ENCODE measurements around the gene S100A10.

S100A10 gene

DNA sequence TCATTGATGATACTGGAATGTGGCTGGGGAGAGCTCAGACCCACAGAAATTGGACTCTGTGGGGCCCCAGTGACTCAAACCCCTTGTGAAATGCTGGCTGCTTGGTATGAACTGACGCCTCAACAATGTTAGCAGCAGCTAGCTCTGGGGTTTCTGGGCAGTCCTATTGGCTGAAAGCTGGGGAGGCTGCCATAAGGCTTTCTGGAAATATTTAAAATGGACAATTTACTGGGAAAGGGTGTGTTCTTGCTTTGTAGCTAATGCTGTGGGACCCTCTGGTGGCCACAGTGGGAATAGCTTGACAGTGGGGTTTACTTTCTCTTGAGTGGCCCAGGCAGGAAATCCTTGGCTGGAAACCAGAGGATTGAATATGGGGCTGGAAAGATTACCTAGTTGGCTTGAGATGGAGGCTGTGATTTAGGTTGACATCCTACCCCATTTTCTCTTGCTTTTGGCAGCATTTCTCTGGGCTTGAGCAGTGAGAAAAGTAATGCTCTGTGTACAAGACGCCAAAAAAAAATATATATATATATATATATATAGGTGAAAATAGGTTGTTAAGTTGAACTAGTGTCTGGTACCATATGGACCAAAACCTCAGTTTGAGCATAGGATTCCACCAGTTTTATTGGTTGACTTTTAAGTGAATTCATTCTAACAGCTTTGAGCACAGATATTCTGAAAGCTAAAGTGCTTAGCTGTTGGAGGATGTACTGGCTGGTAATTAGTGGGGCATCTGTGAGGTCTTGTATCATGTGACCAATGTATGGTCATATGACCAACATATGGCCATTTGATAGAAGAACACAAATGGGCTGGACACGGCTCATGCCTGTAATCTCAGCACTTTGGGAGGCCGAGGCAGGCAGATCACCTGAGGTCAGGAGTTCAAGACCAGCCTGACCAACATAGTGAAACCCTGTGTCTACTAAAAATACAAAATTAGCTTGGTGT lies 8.2 kb upstream of the S100A10 start:
- peak; percentile 99 for DNase-seq (ENCODE audit: low read depth)
- no peak overlapping the region for H3K4me3 ChIP-seq (ENCODE audit: low read depth, low read length)
- TF ChIP-seq, protein P1, sequence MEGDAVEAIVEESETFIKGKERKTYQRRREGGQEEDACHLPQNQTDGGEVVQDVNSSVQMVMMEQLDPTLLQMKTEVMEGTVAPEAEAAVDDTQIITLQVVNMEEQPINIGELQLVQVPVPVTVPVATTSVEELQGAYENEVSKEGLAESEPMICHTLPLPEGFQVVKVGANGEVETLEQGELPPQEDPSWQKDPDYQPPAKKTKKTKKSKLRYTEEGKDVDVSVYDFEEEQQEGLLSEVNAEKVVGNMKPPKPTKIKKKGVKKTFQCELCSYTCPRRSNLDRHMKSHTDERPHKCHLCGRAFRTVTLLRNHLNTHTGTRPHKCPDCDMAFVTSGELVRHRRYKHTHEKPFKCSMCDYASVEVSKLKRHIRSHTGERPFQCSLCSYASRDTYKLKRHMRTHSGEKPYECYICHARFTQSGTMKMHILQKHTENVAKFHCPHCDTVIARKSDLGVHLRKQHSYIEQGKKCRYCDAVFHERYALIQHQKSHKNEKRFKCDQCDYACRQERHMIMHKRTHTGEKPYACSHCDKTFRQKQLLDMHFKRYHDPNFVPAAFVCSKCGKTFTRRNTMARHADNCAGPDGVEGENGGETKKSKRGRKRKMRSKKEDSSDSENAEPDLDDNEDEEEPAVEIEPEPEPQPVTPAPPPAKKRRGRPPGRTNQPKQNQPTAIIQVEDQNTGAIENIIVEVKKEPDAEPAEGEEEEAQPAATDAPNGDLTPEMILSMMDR (conservative IDR thresholded peaks at IDR 0.05; ENCODE audit: low read depth, low read length) = peak; percentile 98

DNA sequence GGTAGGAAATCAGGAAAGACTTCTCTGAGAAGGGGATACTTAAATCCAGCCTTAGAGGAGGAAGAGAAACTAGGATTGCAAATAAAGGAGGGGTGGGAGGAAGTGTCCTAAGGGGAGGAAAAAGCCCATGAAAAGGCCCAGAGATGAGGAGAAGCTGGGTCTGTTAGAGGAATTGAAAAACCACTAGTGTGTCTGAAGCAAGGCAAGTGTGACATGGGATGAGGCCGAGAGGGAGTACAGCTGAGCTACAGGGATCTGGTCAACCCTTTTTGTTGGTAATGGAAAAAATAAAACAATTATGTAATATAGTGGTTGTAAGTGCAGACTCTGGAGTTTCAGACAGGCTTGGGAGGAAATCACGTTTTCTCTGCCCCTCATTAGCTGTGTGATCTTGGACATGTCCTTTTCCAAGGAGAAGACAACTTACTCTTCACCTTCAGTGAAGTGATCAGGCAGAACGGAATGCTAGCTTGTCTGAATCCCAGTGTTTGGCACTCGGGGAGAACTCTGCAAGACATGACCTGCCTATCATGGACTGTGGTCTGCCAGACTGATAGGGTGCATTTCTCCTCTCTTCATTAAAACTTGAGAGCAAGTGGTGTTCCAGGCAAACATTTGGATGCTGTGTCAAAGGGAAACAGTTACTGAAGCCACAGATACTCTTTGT lies 7.4 kb upstream of the S100A10 start:
- no peak overlapping the region for H3K4me3 ChIP-seq (ENCODE audit: low read depth, low read length)
- TF ChIP-seq, protein P1 (conservative IDR thresholded peaks at IDR 0.05; ENCODE audit: low read depth, low read length) = no peak
- DNase-seq (ENCODE audit: low read depth) = no peak

DNA sequence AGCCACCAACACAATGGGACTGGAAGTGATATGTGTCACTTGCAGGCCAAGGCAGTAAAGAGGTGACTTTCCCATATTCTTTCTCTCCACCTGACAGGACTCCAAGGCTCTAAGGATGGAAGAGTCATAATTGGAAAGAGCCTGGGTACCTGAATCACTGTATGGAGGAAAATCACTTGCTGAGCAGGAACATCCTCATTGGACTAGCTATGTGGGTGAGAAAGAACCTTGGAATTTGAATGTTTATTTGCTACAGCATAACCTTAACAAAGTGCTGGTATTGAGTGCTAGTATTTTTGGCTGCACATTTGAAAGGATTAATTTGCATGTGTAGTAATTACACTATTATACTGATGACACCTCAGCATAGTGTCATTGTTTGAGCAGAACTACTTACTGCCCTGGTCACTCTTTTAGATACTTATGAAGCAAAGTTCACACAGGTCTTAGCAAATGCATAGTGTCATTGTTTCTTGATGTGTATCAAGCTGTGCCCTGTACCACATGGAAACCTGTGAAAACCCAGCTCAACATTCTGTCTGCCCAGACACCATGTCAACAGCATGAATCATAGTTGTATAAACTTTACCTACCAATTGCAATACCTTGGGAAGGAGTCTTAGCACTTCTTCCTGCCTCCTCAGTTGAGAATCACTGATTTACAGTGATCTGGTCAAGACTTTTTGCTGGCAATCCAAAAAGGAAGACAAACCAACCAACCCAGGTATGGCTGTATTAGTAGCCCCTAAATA lies 5.1 kb upstream of the S100A10 start:
- DNase-seq (ENCODE audit: low read depth) = no peak
- no peak overlapping the region for H3K4me3 ChIP-seq (ENCODE audit: low read depth, low read length)
- TF ChIP-seq, protein P1 (conservative IDR thresholded peaks at IDR 0.05; ENCODE audit: low read depth, low read length) = no peak

DNA sequence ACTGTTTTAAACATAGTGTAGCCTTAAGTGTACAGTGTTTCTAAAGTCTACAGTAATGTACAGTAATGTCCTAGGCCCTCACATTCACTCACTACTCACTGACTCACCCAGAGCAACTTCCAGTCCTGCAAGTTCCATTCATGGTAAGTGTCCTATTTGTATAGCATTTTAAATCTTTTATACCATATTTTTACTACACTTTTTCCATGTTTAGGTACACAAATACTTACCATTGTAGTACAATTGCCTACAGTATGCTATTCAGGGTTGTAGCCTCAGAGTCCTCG lies 3.6 kb upstream of the S100A10 start:
- H3K4me3 ChIP-seq (ENCODE audit: low read depth, low read length) = no peak overlapping the region
- TF ChIP-seq, protein P1 (conservative IDR thresholded peaks at IDR 0.05; ENCODE audit: low read depth, low read length) = no peak
- DNase-seq (ENCODE audit: low read depth) = no peak

DNA sequence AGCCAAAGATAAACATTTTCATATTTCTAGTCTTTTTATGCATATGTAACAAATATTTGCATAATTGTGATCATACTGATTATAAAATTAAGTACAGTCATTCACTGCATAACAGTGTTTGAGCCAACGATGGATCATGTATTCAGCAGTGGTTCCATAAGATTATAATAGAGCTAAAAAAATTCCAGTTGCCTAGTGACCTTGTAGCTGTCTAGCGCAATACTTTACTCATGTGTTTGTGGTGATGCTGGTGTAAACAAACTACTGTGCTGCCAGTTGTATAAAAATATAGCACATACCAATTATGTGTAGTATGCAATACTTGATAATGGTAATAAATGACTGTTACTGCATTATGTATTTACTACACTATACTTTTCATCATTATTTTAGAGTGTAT lies 2.1 kb upstream of the S100A10 start:
- no peak overlapping the region for H3K4me3 ChIP-seq (ENCODE audit: low read depth, low read length)
- no peak for DNase-seq (ENCODE audit: low read depth)
- TF ChIP-seq, protein P1 (conservative IDR thresholded peaks at IDR 0.05; ENCODE audit: low read depth, low read length) = no peak

DNA sequence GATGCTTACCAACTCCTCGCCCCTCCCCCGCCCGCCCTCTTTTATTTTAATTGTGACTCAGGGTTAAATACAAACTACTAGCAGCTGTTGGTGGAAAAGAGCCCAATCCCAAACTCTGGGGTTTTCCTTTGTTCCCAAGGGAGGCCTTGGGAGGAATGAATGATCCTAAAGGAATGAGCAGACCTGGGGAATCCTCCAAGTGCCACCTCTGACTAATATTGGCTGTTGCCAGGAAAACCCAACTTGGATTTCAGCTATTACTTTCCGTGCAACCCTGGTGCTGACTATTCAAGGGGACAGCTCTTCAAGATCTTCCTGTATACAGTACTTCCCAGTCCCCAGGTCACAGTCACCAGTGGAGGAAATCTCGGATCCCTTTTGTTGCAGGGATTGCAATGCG lies 1.3 kb upstream of the S100A10 start:
- H3K4me3 ChIP-seq (ENCODE audit: low read depth, low read length) = no peak overlapping the region
- DNase-seq (ENCODE audit: low read depth) = peak; percentile 48
- TF ChIP-seq, protein P1 (conservative IDR thresholded peaks at IDR 0.05; ENCODE audit: low read depth, low read length) = no peak

Measured in choroid plexus epithelial cell (primary cell).